OCI-M1 (cell line): ENCODE data around the gene STXBP1.

ENCODE experiments used
- DNase-seq: peaks from one replicate; lab custom pipeline; 2025; lab: John Stamatoyannopoulos, UW

Gene STXBP1

DNA sequence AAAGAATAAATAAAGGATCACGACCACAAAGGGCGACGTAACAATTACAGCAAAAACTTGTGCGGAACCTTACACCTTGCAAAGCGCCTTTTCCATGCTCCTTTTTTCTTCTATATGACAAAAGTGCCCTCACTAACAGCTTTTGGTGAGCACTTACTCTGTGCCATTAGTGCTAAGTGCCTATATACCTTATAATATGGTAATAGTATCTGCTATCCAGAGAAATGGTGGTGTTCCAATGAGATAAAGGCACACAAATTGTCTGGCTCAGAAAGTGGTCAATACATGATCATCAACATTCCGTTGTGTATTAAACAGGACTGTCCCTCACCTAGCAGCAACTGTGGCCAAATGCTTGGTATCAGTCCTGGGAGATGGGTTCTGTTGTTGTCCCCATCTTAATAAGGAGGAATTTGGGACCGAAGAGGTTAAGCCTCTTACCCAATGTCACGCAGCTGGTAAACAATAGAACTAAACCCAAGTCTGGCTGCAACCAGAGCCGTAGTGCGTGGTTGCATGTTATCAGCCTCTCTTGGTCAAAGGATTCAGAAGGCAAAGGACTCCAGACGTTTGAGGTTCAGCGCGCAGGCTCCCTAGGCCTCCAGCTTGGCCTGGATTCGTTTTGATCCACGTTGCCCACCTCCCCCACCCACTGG, 123.6 kb downstream of the STXBP1 start:
- no peak for DNase-seq

DNA sequence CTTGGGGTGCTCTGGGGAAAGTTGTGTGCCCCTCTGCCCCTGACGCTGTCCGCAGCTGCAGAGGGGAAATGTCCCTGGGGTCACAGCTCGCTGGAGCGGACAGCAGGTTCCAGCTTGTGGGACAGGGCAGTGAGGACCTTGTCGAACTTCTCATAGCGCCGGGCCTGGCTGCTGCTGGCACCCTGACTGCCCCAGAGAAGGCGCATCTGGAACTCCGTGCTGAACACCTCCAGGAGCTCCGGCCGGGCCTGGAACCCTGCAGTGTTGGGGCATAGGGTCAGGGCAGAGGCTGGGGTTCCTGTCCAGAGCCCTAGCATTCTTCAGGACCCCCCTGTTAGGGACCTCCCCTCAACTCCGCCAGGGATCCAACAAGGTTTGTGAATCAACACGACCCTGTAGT, 126.6 kb downstream of the STXBP1 start:
- DNase-seq: no peak

DNA sequence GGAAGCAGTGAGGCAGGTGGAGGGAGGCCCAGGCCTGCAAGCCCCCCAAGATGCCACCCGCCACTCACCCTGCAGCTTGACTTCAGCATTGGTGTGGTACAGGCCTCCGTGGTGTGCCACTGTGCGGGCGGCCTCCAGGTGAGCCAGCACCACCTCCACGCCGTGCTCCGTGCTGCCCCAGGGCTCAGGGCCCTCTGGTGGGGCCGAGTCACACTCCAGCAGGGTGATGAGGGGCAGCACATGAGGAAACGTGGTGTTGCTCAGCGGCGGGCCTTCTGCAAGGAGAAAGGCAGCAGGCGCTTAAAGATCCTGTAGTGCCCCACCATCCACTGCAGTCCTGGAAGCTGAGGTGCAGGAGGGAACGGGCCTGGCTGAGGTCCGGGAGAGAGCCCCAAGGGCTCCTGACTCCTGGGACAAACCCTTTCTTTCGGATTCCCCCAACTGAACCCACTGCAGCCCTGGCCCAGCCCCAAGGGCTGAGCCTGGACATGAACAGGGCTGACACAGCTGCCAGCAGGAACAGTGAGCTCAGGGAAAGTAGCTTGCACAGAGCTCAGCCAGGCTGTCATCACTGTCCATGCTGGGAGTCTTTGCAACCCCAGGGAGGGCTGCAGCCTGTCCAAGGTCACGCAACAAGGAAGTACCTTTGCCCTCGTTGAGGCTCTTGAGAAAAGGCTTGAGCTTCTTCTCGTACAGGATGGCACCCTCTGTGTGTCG, 127.7 kb downstream of the STXBP1 start:
- no peak for DNase-seq

DNA sequence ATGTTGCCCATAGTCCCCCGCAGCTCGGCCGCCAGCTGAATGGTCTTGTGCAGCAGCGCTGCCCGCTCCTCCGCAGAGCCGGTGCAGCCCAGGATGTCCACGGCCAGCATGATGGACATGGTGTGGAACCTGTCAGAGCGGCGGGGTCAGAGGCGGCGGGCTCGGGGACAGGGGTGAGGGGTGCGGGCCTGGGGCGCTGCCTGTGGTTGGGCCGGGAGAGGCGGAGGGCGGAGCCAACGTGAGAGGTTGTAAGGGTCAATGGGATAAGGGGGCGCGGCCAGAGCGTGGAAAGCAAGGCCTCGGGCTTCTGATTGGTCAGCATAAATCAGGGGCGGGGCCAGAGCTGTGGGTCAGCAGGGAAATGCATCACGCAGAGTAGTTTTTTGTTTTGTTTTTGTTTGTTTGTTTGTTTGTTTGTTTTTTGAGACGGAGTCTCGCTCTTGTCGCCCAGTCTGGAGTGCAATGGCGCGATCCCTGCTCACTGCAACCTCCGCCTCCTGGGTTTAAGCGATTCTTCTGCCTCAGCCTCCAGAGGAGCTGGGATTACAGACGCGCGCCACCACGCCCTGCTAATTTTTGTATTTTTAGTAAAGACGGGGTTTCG, 129.9 kb downstream of the STXBP1 start:
- no peak for DNase-seq
